T-cell (primary cell): ENCODE data around the gene FOXE1. TPM values are rescaled to one million over a fixed set of nuclear protein-coding genes. Genes with fewer than 3 reads are reported as not detected.

ENCODE experiments used
- ATAC-seq, 4 experiments: fragments of 200-7000 bp in 3 of 4; fragments of 150-1000 bp in 1 of 4; cut with Tn5 transposase; replicated peaks in 1 of 4; 1 replicate in 3 of 4; 2 replicates in 1 of 4; pipeline ENCODE4 v1.10.0; 2021; ENCODE audit warnings: moderate library complexity in 3 of 4, mild to moderate bottlenecking in 2 of 4, moderate number of reproducible peaks in 1 of 4
- CTCF ChIA-PET, 2 donors: fragments of 300-600 bp; sonication (Branson Sonifier 250); formaldehyde crosslinking; loops; one replicate each; lab custom pipeline; 2022; ENCODE audit warnings: antibody characterized with exemption in 2 of 2; lab: Charles Lee
- POLR2A ChIA-PET, 2 donors: fragments of 300-600 bp; sonication (Branson Sonifier 250); formaldehyde crosslinking; loops; one replicate each; lab custom pipeline; 2022; ENCODE audit warnings: antibody characterized with exemption in 2 of 2; lab: Charles Lee
- DNase-seq, 35 experiments: peaks; one replicate each; pipeline versions ENCODE4 v3.0.0 to v3.0.0-alpha.2; 2013 to 2023
- H3K27ac ChIP-seq: one replicate; pipeline ENCODE4 v1.5.1; 2013; ENCODE audit warnings: low read length
- H3K27me3 ChIP-seq, 2 experiments: replicated peaks in 1 of 2; 1 replicate in 1 of 2; 2 replicates in 1 of 2; pipeline versions ENCODE4 v1.6.1 to v1.7.0; 2013; ENCODE audit warnings: low read length in 1 of 2, mixed read lengths in 1 of 2; ENCODE audit not compliant: control insufficient read depth in 2 of 2, insufficient read depth in 2 of 2; ENCODE audit errors: extremely low read depth in 1 of 2
- H3K36me3 ChIP-seq, 2 donors: 1 replicate in 1 of 2; 2 replicates in 1 of 2; pipeline versions ENCODE4 v1.6.1 to v1.7.0; 2013; ENCODE audit warnings: low read length in 1 of 2; ENCODE audit not compliant: control insufficient read depth in 2 of 2, insufficient read depth in 1 of 2; ENCODE audit errors: extremely low read depth in 1 of 2
- H3K4me1 ChIP-seq, 2 experiments: 1 replicate in 1 of 2; 2 replicates in 1 of 2; pipeline versions ENCODE4 v1.6.1 to v1.7.0; 2013; ENCODE audit warnings: low read length in 2 of 2, mixed read lengths in 1 of 2; ENCODE audit not compliant: insufficient read depth in 2 of 2, control insufficient read depth in 1 of 2; ENCODE audit errors: extremely low read depth in 1 of 2
- H3K4me3 ChIP-seq, 2 donors: 1 replicate in 1 of 2; 2 replicates in 1 of 2; pipeline versions ENCODE4 v1.5.1 to v1.7.0; 2013; ENCODE audit warnings: mild to moderate bottlenecking in 2 of 2, low read length in 1 of 2, moderate library complexity in 1 of 2; ENCODE audit not compliant: control insufficient read depth in 1 of 2; ENCODE audit errors: extremely low read depth in 1 of 2
- H3K9me3 ChIP-seq: 2 replicates; pipeline ENCODE4 v1.7.0; 2013
- H3K27ac Mint-ChIP-seq, 2 donors: one replicate each; pipeline ENCODE4 v1.8.0; 2020 to 2021; ENCODE audit warnings: mild to moderate bottlenecking in 2 of 2, mixed read lengths in 2 of 2
- H3K27me3 Mint-ChIP-seq, 2 donors: one replicate each; pipeline ENCODE4 v1.8.0; 2021 to 2022; ENCODE audit warnings: mixed read lengths in 2 of 2
- H3K36me3 Mint-ChIP-seq: one replicate; pipeline ENCODE4 v1.8.0; 2021; ENCODE audit warnings: mixed read lengths
- H3K4me1 Mint-ChIP-seq, 3 donors: one replicate each; pipeline ENCODE4 v1.8.0; 2020 to 2022; ENCODE audit warnings: mixed read lengths in 3 of 3, mild to moderate bottlenecking in 1 of 3
- H3K4me3 Mint-ChIP-seq, 3 donors: one replicate each; pipeline ENCODE4 v1.8.0; 2020 to 2022; ENCODE audit warnings: mild to moderate bottlenecking in 3 of 3, mixed read lengths in 3 of 3, moderate library complexity in 3 of 3
- H3K9me3 Mint-ChIP-seq, 3 donors: one replicate each; pipeline ENCODE4 v1.8.0; 2020 to 2022; ENCODE audit warnings: mixed read lengths in 3 of 3
- WGBS: methylation state at CpG from one replicate; pipeline ENCODE4 v1.1.5; 2013; ENCODE audit warnings: missing lambda C conversion rate; ENCODE audit not compliant: insufficient coverage; 5-methylcytosine and 5-hydroxymethylcytosine counted together
- total RNA-seq, 35 experiments: library from RNA in 6 of 35; stranded (reverse) in 6 of 35; fragments of 120-200 nt in 1 of 35; gene quantifications; one replicate each; pipeline versions ENCODE4 v1.2.1 to v1.2.4 and lab custom pipeline; 2013 to 2026

The FOXE1 gene
- total RNA-seq, 5 donors from 2014 or later (not counting 1 experiment from before 2014, with no cell fraction given) = 0.06 to 0.14 (median 0.11) TPM; not detected in 1

- DNase-seq = no peak
- no peaks in the 10 kb centered on the region for H3K4me1 ChIP-seq
- Mint-ChIP-seq H3K27me3 (peaks cover 49 to 68% of the 10 kb centered on the region in 2 donors), H3K9me3 (peaks cover 11 to 32% (median 15%) of the 10 kb centered on the region in 3 donors), H3K36me3 (peaks cover 26% of the 10 kb centered on the region), H3K27ac (no peak overlapping the region), H3K4me3 (no peak overlapping the region), H3K4me1 (no peaks in the 10 kb centered on the region)
- POLR2A ChIA-PET = no interaction called here
- no peak overlapping the region for H3K4me3 ChIP-seq
- WGBS = no CpG with 5 or more reads among the region's 1 CpG
- H3K36me3 ChIP-seq = no peaks in the 10 kb centered on the region
- peaks cover 11 to 38% of the 10 kb centered on the region in 2 experiments for H3K27me3 ChIP-seq
- ATAC-seq = no peak
- H3K9me3 ChIP-seq = peaks cover 10% of the 10 kb centered on the region
- CTCF ChIA-PET = no interaction called here
- no peak overlapping the region for H3K27ac ChIP-seq
Measured at GRCh38 chr9:97864396-97864795, 11.4 kb downstream of the FOXE1 start.

DNA sequence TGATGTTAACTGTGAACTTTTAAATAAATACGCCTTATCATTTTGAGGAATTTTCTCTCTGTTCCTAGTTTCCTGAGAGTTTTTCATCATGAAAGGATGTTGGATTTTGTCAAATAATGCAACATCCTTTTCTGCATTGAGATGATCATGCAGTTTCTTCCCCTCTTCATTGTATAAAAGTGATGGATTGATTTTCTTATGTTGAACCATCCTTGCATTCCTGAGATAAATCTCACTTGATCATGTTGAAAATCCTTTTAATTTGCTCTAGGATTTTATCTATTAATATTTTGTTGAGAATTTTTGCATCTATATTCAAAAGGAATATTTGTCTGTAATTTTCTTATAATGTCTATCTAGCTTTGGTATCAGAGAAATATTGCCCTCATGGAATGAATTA lies 13.3 kb downstream of the FOXE1 start:
- no peak overlapping the region for H3K27ac ChIP-seq
- DNase-seq (no peak), ATAC-seq (no peak)
- H3K36me3 ChIP-seq = no peaks in the 10 kb centered on the region
- Mint-ChIP-seq H3K27me3 (peaks cover 34 to 49% of the 10 kb centered on the region in 2 donors), H3K36me3 (peaks cover 29% of the 10 kb centered on the region), H3K9me3 (peaks cover 11 to 32% (median 15%) of the 10 kb centered on the region in 3 donors), H3K27ac (no peak overlapping the region), H3K4me1 (no peaks in the 10 kb centered on the region), H3K4me3 (no peak overlapping the region)
- CTCF ChIA-PET = no interaction called here
- H3K9me3 ChIP-seq = peaks cover 10% of the 10 kb centered on the region
- H3K27me3 ChIP-seq = peaks cover 3 to 25% of the 10 kb centered on the region in 2 experiments
- WGBS = no CpG with 5 or more reads among the region's 1 CpG
- POLR2A ChIA-PET = no interaction called here
- no peak overlapping the region for H3K4me3 ChIP-seq
- no peaks in the 10 kb centered on the region for H3K4me1 ChIP-seq

DNA sequence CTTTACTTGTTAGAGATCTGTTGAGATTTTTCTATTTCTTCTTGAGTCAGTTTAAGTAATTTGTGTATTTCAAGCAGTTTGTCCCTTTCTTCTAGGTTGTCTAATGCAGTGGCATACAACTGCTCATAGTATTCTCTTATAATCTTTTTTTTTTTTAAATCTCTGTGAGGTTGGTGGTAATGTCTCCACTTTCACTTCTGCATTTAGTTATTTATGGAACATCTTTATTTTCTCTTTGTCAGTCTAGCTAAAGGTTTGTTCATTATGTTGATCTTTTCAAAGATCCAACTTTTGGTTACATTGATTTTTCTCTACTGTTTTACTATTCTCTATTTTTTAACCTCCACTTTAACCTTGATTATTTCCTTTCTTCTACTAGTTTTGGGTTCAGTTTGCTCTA lies 13.8 kb downstream of the FOXE1 start:
- no peak overlapping the region for H3K4me3 Mint-ChIP-seq
- H3K4me3 ChIP-seq = no peak overlapping the region
- H3K4me1 Mint-ChIP-seq = no peaks in the 10 kb centered on the region
- no peak for DNase-seq
- ChIA-PET POLR2A (interaction anchor here in 1 of 2 donors (0.6 kb wide), 1 partner anchor 370 kb away, joined by 4 read pairs; no protein-coding TSS in a partner anchor), CTCF (no interaction called here)
- no peaks in the 10 kb centered on the region for H3K4me1 ChIP-seq
- H3K9me3 Mint-ChIP-seq = peaks cover 11 to 32% (median 15%) of the 10 kb centered on the region in 3 donors
- H3K36me3 Mint-ChIP-seq = peaks cover 33% of the 10 kb centered on the region
- H3K36me3 ChIP-seq = no peaks in the 10 kb centered on the region
- H3K27ac Mint-ChIP-seq = no peak overlapping the region
- H3K27me3 Mint-ChIP-seq = peaks cover 28 to 43% of the 10 kb centered on the region in 2 donors
- ATAC-seq = no peak
- H3K27me3 ChIP-seq = peaks cover 2 to 22% of the 10 kb centered on the region in 2 experiments
- peaks cover 10% of the 10 kb centered on the region for H3K9me3 ChIP-seq
- no peak overlapping the region for H3K27ac ChIP-seq

- Histone ChIP-seq H3K27ac (no peak overlapping the region), H3K4me3 (no peak overlapping the region), H3K27me3 (peaks cover 2 to 12% of the 10 kb centered on the region in 2 experiments), H3K4me1 (no peaks in the 10 kb centered on the region), H3K36me3 (no peaks in the 10 kb centered on the region), H3K9me3 (peaks cover 10% of the 10 kb centered on the region)
- 100% methylated on average over 2 of the region's 3 CpGs for WGBS
- peaks cover 22 to 33% of the 10 kb centered on the region in 2 donors for H3K27me3 Mint-ChIP-seq
- H3K36me3 Mint-ChIP-seq = peaks cover 33% of the 10 kb centered on the region
- DNase-seq (no peak), ATAC-seq (no peak)
- ChIA-PET CTCF (interaction anchor here (0.7 kb wide), 2 partner anchors 155 to 244 kb away, joined by 4 to 10 read pairs; no protein-coding TSS in a partner anchor), POLR2A (interaction anchor here in 1 of 2 donors (1.1 kb wide), 1 partner anchor 9 kb away, joined by 16 read pairs; no protein-coding TSS in a partner anchor)
- H3K4me1 Mint-ChIP-seq = no peaks in the 10 kb centered on the region
- H3K27ac Mint-ChIP-seq = no peak overlapping the region
- peaks cover 11 to 32% (median 19%) of the 10 kb centered on the region in 3 donors for H3K9me3 Mint-ChIP-seq
- H3K4me3 Mint-ChIP-seq = no peak overlapping the region
Measured at GRCh38 chr9:97868859-97869258, 15.8 kb downstream of the FOXE1 start.

DNA sequence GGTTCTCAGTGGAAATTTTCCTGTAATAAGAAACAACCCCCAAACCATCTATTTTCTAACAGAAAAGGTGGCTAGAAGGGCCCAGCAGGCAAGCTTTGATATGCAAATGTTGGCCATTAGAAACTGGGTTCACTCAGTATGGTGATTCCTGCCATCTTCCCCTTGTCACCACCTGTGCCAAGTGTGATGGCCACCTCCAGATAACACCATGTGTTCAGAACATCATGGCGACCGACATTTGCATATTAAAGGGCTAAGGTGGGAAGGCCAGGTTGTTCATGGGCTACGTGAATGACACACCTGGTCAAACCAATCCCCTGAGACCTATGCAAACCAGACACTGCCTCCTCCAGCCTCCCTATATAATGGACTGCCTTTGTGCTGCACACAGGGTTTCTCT lies 20.4 kb downstream of the FOXE1 start:
- H3K36me3 ChIP-seq = no peaks in the 10 kb centered on the region
- ChIA-PET CTCF (no interaction called here), POLR2A (no interaction called here)
- H3K4me3 ChIP-seq = no peak overlapping the region
- H3K27ac ChIP-seq = no peak overlapping the region
- Mint-ChIP-seq H3K27ac (no peak overlapping the region), H3K4me3 (no peak overlapping the region), H3K27me3 (peaks cover 9 to 10% of the 10 kb centered on the region in 2 donors), H3K36me3 (peaks cover 28% of the 10 kb centered on the region), H3K9me3 (peaks cover 0 to 4% (median 4%) of the 10 kb centered on the region in 3 donors), H3K4me1 (no peaks in the 10 kb centered on the region)
- H3K4me1 ChIP-seq = no peaks in the 10 kb centered on the region
- ATAC-seq (no peak), DNase-seq (no peak)
- WGBS = no CpG with 5 or more reads among the region's 3 CpGs
- peaks cover 2 to 8% of the 10 kb centered on the region in 2 experiments for H3K27me3 ChIP-seq
- H3K9me3 ChIP-seq = no peaks in the 10 kb centered on the region

DNA sequence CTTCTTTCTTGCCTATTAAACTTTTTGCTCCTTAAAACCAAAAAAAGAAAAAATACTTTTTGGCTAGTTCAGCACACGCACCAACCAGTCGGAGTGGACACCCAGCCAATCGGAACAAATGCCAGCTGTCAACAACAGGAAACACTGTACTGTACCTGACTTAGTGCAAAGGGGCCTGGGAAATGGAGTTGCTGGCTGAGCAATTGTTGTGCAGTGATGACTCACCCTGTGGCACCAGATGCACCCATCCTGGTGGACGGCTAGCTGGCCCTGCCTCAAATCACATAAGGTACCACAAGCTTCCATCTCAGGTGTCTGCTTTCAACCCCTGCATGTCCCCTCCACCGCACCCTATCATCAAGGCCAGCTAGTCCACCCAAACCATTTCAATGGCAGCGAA lies 20.9 kb downstream of the FOXE1 start:
- H3K27me3 Mint-ChIP-seq = peaks cover 5 to 8% of the 10 kb centered on the region in 2 donors
- Histone ChIP-seq H3K9me3 (no peaks in the 10 kb centered on the region), H3K27me3 (peaks cover 2 to 8% of the 10 kb centered on the region in 2 experiments), H3K4me1 (no peaks in the 10 kb centered on the region), H3K36me3 (no peaks in the 10 kb centered on the region), H3K27ac (no peak overlapping the region), H3K4me3 (no peak overlapping the region)
- H3K4me3 Mint-ChIP-seq = no peak overlapping the region
- peaks cover 26% of the 10 kb centered on the region for H3K36me3 Mint-ChIP-seq
- H3K4me1 Mint-ChIP-seq = no peaks in the 10 kb centered on the region
- peaks cover 0 to 4% (median 4%) of the 10 kb centered on the region in 3 donors for H3K9me3 Mint-ChIP-seq
- DNase-seq (no peak), ATAC-seq (no peak)
- WGBS = 84% methylated on average over 3 of the region's 6 CpGs
- no peak overlapping the region for H3K27ac Mint-ChIP-seq
- CTCF ChIA-PET = no interaction called here
- POLR2A ChIA-PET = no interaction called here
